K562 (cell line): ENCODE measurements around the gene FSTL4. TPM values are rescaled to one million over a fixed set of nuclear protein-coding genes. Genes with fewer than 3 reads are reported as not detected.

ENCODE experiments used
- ATAC-seq: fragments of 200-7000 bp; cut with Tn5 transposase; 3 replicates; pipeline ENCODE4 v1.9.1; 2020; ENCODE audit warnings: moderate library complexity
- BruUV-seq: library from RNA; stranded (reverse); fragments of 400-500 nt; replicated peaks from 2 replicates; lab custom pipeline; 2021; lab: Mats Ljungman, UMichigan
- CTCF ChIA-PET: fragments of 300-600 bp; formaldehyde crosslinking; extraction: SDS; loops from one replicate; lab custom pipeline; 2021; ENCODE audit warnings: low intra/inter-chr PET ratio; lab: Yijun Ruan, JAX
- POLR2A ChIA-PET: fragments of 300-600, 350-650 bp; sonication (Branson Sonifier 250); formaldehyde crosslinking; extraction: SDS; loops from one replicate; lab custom pipeline; 2021; ENCODE audit warnings: antibody characterized with exemption, inconsistent platforms; lab: Yijun Ruan, JAX
- DNase-seq, 4 experiments: peaks; one replicate each; pipeline versions ENCODE4 v3.0.0 to v3.0.0-alpha.2; 2011 to 2018; ENCODE audit warnings: low spot score in 3 of 4, mixed read lengths in 3 of 4; ENCODE audit errors: extremely low read depth in 1 of 4
- FAIRE-seq: peaks from 2 replicates; lab custom pipeline; 2011; peaks lifted over from hg19 to GRCh38; lab: Jason Lieb, UNC
- H2AFZ ChIP-seq: 2 replicates; pipeline ENCODE4 v1.6.0; 2011; ENCODE audit warnings: low read depth, low read length, control low read depth, inconsistent platforms
- H3K27ac ChIP-seq: fragments of 200-600 bp; 3 replicates; pipeline ENCODE4 v1.8.0; 2011; ENCODE audit warnings: low read depth, mild to moderate bottlenecking, control low read depth, inconsistent platforms, low read length, moderate library complexity, mixed read lengths; ENCODE audit errors: extremely low read depth
- H3K27me3 ChIP-seq, 2 experiments: fragments of 300-600 bp in 1 of 2; 2 replicates in 1 of 2; 3 replicates in 1 of 2; pipeline versions ENCODE4 v1.6.0 to v1.8.0; 2011; ENCODE audit warnings: inconsistent platforms in 2 of 2, low read length in 2 of 2, mild to moderate bottlenecking in 1 of 2, mixed read lengths in 1 of 2, moderate library complexity in 1 of 2; ENCODE audit not compliant: control insufficient read depth in 2 of 2, insufficient read depth in 2 of 2
- H3K36me3 ChIP-seq: fragments of 300-600 bp; 3 replicates; pipeline ENCODE4 v1.8.0; 2011; ENCODE audit warnings: mild to moderate bottlenecking, low read length, inconsistent platforms; ENCODE audit not compliant: control insufficient read depth, insufficient read depth
- H3K4me1 ChIP-seq, 2 experiments: fragments of 200-600 bp in 1 of 2; replicated peaks in 1 of 2; 2 replicates in 1 of 2; 3 replicates in 1 of 2; pipeline versions ENCODE4 v1.5.1 to v1.8.0; 2011; ENCODE audit warnings: inconsistent platforms in 2 of 2, low read length in 2 of 2, mild to moderate bottlenecking in 1 of 2, mixed read lengths in 1 of 2, moderate library complexity in 1 of 2; ENCODE audit not compliant: control insufficient read depth in 2 of 2, insufficient read depth in 2 of 2
- H3K4me2 ChIP-seq: 2 replicates; pipeline ENCODE4 v1.6.1; 2011; ENCODE audit warnings: low read length, control low read depth, inconsistent platforms, mixed read lengths; ENCODE audit not compliant: insufficient read depth
- H3K4me3 ChIP-seq: fragments of 200-600 bp; sonication (generic), shearing (Covaris generic); 2 replicates; pipeline ENCODE4 v1.5.1; 2016; ENCODE audit warnings: control low read depth, inconsistent platforms
- H3K79me2 ChIP-seq: fragments of 200-600 bp; 3 replicates; pipeline ENCODE4 v1.8.0; 2011; ENCODE audit warnings: low read length, inconsistent platforms; ENCODE audit not compliant: control insufficient read depth, insufficient read depth
- H3K9ac ChIP-seq, 2 experiments: 2 replicates each; pipeline versions ENCODE4 v1.6.0 to v1.6.1; 2011; ENCODE audit warnings: low read depth in 2 of 2, low read length in 2 of 2, control low read depth in 1 of 2, inconsistent platforms in 1 of 2, mild to moderate bottlenecking in 1 of 2, mixed read lengths in 1 of 2; ENCODE audit not compliant: insufficient read depth in 1 of 2
- H3K9me1 ChIP-seq: one replicate; pipeline ENCODE4 v1.6.0; 2011; ENCODE audit warnings: inconsistent platforms, mild to moderate bottlenecking, low read length, moderate library complexity; ENCODE audit not compliant: control insufficient read depth, insufficient read depth
- H3K9me3 ChIP-seq: replicated peaks from 2 replicates; pipeline ENCODE4 v1.5.1; 2011; ENCODE audit warnings: low read depth, low read length, inconsistent platforms; ENCODE audit not compliant: control insufficient read depth, insufficient read depth
- H4K20me1 ChIP-seq: replicated peaks from 2 replicates; pipeline ENCODE4 v1.6.1; 2011; ENCODE audit warnings: low read length, inconsistent platforms, mixed read lengths; ENCODE audit not compliant: control insufficient read depth, insufficient read depth
- PURB ChIP-seq: sonication (generic); formaldehyde crosslinking; IDR thresholded peaks from 2 replicates; pipeline ENCODE4 v1.9.0; 2021; ENCODE audit warnings: low read depth, mild to moderate bottlenecking, missing genetic modification reagents
- RBM34 ChIP-seq: fragments of 200-400 bp; formaldehyde crosslinking; IDR thresholded peaks from 2 replicates; pipeline ENCODE4 v1.6.1; 2018; ENCODE audit warnings: low read length, borderline replicate concordance; ENCODE audit not compliant: insufficient read depth
- SMARCA4 ChIP-seq: fragments of 450-650 bp; IDR thresholded peaks from 2 replicates; pipeline ENCODE4 v1.6.1; 2016
- ZNF280B ChIP-seq: fragments of 250-450 bp; sonication (Bioruptor Pico); IDR thresholded peaks from 2 replicates; pipeline ENCODE4 v1.5.1; 2021; ENCODE audit warnings: mild to moderate bottlenecking
- ZNF407 ChIP-seq: fragments of 450-650 bp; IDR thresholded peaks from 2 replicates; pipeline ENCODE4 v1.6.1; 2016; ENCODE audit warnings: low read depth
- ZNF408 ChIP-seq: fragments of 250-450 bp; sonication (Bioruptor Pico); IDR thresholded peaks from 2 replicates; pipeline ENCODE4 v1.4.0; 2020; ENCODE audit warnings: low read depth, mild to moderate bottlenecking, moderate library complexity
- WGBS: fragments of 100-300 bp; shearing (Covaris generic); methylation state at CpG from one replicate; pipeline ENCODE4 v1.1.6; 2016; ENCODE audit warnings: low coverage, mixed read lengths; ENCODE audit not compliant: insufficient coverage; ENCODE audit errors: missing lambda C conversion rate; 5-methylcytosine and 5-hydroxymethylcytosine counted together
- in situ Hi-C: fragments of 300-500 bp; cut with MboI; formaldehyde crosslinking; loops from 4 replicates; pipeline ENCODE4 v1.15.0; 2018; ENCODE audit warnings: inconsistent platforms, mixed read lengths
- intact Hi-C: fragments of 100-400 bp; cut with micrococcal nuclease; formaldehyde crosslinking; loops from 2 replicates; pipeline ENCODE4 v1.14.2; 2022
- polyA plus RNA-seq, 8 experiments: library from polyadenylated mRNA; depleted of rRNA in 4 of 8; stranded (reverse) in 5 of 8; unstranded in 3 of 8; fragments of >200 nt; fragmentation: Nextera tagmentation in 2 of 8; fragmentation: Illumina TruSeq in 1 of 8; extraction: Ambion mirVana in 2 of 8; extraction: Trizol in 1 of 8; gene quantifications; 2 replicates each; pipeline versions ENCODE4 v1.2.1 to v1.2.3, GENCODE V29; 2011 to 2014; ENCODE audit warnings: inconsistent platforms in 1 of 8, missing spikeins in 1 of 8
- total RNA-seq, 7 experiments: library from RNA; depleted of rRNA in 6 of 7; stranded (reverse); fragments of >200 nt in 6 of 7; fragmentation: Illumina TruSeq in 2 of 7; extraction: Trizol in 2 of 7; gene quantifications; 2 replicates each; pipeline versions ENCODE4 v1.2.1 to v1.2.3, GENCODE V29; 2011 to 2021; ENCODE audit warnings: low replicate concordance in 1 of 7

FSTL4 gene
- total and polyA plus RNA-seq, 9 of the 15 experiments (the other 6 are each of a cell fraction or from before 2014, with no cell fraction given): 0.08 to 0.18 (median 0.10) TPM; not detected in 5

GRCh38 chr5:133467826-133468463 lies 144.4 kb downstream of the FSTL4 start:
- no peak for FAIRE-seq
- H3K4me3 ChIP-seq: no peak overlapping the region
- H3K4me2 ChIP-seq: no peak overlapping the region
- intact Hi-C loops: loop anchor here (10.0 kb wide), 1 partner anchor 103 kb away; no protein-coding TSS in a partner anchor
- H3K27me3 ChIP-seq: peaks cover 18 to 52% of the 10 kb centered on the region in 2 experiments; a peak in 4 of 5 replicates
- H3K9ac ChIP-seq: no peak overlapping the region
- no peak overlapping the region for H3K27ac ChIP-seq
- TF ChIP-seq ZNF280B (no peak), PURB (no peak), RBM34 (no peak), SMARCA4 (no peak), ZNF407 (no peak), ZNF408 (CRISPR knock-in tag) (no peak)
- TF ChIP-seq, all 486 proteins: peak for 0
- Histone ChIP-seq H3K4me1 (no peaks in the 10 kb centered on the region; a peak in 1 of 5 replicates), H3K79me2 (no peaks in the 10 kb centered on the region), H3K9me3 (no peaks in the 10 kb centered on the region), H3K9me1 (no peaks in the 10 kb centered on the region), H3K36me3 (no peaks in the 10 kb centered on the region), H2AFZ (no peak overlapping the region), H4K20me1 (no peaks in the 10 kb centered on the region)
- DNase-seq (no peak), ATAC-seq (no peak)
- BruUV-seq: no TSS peak
- in situ Hi-C loops: loop anchor here (25.0 kb wide), 1 partner anchor 356 kb away; no protein-coding TSS in a partner anchor
- ChIA-PET CTCF (no interaction called here), POLR2A (no interaction called here)
- WGBS: 0% methylated on average over 4 of the region's 4 CpGs
